GM10266 (cell line): Measurements from ENCODE around the gene EPB42.

Source experiments
- DNase-seq: peaks from one replicate; pipeline ENCODE4 v3.0.0; 2012; ENCODE audit errors: extremely low spot score
- CTCF ChIP-seq: IDR thresholded peaks from 2 replicates; pipeline ENCODE4 v1.5.1; 2012; ENCODE audit warnings: mild to moderate bottlenecking, low read depth; ENCODE audit not compliant: control insufficient read depth, insufficient read depth; ENCODE audit errors: missing control alignments

EPB42 gene

GRCh38 chr15:43190178-43190577, 30.6 kb downstream of the EPB42 start:
- no peak for DNase-seq
- TF ChIP-seq CTCF = no peak

GRCh38 chr15:43189296-43189695, 31.5 kb downstream of the EPB42 start:
- no peak for DNase-seq
- TF ChIP-seq CTCF = no peak

GRCh38 chr15:43187544-43188155, 33.2 kb downstream of the EPB42 start:
- TF ChIP-seq CTCF = peak; percentile 67
- DNase-seq = peak; percentile 55

- TF ChIP-seq CTCF = no peak
- DNase-seq = peak; percentile 59
Observed at GRCh38 chr15:43186003-43186353, 34.8 kb downstream of the EPB42 start.

GRCh38 chr15:43185157-43186002, 35.4 kb downstream of the EPB42 start, which contains the start of gene CCNDBP1:
CCNDBP1 (plus strand) TSS chr15:43185403; CDS start chr15:43185499, 96 bp downstream.
- peak; percentile 99 for DNase-seq
- peak; percentile 51 for TF ChIP-seq CTCF

GRCh38 chr15:43184407-43185124, 36.3 kb downstream of the EPB42 start:
- no peak for TF ChIP-seq CTCF
- no peak for DNase-seq
